HG03159 (cell line): ENCODE results near the gene DCBLD1.
A peak's percentile ranks its signal among the peaks of the same experiment; 100 is the strongest.

Experiments used
- ATAC-seq: cut with Tn5 transposase; IDR thresholded peaks from one replicate; pipeline ENCODE4 v1.9.1; 2021; ENCODE audit warnings: mild to moderate bottlenecking, moderate library complexity; ENCODE audit not compliant: unreplicated experiment

DCBLD1 gene

DNA sequence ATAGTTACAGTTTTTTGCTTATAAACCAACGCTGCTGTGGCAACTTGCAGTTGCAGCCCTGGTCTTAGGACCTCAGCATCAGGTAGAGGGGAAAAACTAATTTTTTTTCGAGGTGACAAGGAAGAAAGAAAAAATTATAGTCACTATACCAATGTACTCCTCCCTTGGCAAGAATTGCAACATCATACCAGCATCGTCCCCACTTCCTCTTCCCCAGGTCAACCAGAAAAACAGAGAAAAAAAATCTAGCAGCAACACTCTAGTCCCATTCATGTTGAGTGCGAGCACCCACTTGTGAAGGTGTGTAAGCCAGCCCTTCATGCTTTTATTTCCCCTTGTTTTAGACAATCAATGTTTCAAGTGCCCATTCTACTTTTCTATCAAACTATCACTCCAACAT, 13.1 kb upstream of the DCBLD1 start:
- no peak for ATAC-seq

DNA sequence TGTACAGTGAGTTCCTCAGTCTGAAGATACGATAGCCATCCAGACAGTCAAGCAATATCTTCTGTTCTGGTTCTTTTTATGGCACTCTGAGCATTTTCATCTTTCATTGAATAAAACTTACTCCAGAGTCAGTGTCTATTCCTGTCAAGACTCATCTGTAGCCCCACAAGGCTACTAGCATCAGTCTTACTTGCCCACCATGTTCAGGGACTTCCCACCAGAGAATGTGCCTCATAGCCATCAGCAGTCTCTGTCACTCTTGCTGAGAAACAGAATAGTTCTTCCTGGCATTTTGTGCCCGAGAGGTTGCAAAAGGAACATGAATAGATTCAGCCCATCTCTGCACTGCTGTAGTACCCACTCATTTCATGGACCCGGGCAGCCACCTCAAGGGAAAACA, 12.7 kb upstream of the DCBLD1 start:
- no peak for ATAC-seq

DNA sequence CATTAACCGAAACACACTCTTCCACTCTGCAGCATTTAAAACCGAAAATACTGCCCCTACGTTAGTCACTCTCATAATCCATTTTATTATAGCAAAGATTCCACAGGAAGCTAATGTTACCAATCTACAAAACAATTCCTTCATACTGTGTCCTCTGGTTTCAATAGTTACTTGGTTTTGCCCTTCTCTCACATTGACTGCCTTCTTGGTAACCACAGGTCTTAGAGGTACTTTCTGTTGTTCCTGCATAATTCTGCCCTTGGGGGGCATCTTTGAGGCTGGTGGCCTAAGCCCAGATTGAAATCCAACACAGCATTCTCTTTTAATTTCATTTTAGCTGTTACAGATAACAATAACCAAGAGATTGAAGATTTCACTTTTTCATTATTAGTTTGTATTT, 9.8 kb upstream of the DCBLD1 start:
- no peak for ATAC-seq

DNA sequence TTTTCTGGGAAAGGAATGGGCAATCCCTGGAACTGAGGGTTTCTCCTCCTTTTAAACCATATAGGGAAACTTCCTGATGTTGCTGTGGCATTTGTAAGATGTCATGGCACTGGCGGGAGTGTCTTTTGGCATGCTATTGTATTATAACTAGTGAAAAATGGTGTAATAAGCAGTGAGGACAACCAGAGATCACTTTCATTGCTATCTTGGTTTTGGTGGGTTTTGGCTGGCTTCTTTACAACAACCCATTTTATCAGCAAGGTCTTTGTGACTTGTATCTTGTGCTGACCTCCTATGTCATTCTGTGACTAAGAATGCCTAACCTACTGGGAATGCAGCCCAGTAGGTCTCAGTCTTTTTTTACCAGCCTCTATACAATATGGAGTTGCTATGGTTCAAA, 9.1 kb upstream of the DCBLD1 start:
- no peak for ATAC-seq

DNA sequence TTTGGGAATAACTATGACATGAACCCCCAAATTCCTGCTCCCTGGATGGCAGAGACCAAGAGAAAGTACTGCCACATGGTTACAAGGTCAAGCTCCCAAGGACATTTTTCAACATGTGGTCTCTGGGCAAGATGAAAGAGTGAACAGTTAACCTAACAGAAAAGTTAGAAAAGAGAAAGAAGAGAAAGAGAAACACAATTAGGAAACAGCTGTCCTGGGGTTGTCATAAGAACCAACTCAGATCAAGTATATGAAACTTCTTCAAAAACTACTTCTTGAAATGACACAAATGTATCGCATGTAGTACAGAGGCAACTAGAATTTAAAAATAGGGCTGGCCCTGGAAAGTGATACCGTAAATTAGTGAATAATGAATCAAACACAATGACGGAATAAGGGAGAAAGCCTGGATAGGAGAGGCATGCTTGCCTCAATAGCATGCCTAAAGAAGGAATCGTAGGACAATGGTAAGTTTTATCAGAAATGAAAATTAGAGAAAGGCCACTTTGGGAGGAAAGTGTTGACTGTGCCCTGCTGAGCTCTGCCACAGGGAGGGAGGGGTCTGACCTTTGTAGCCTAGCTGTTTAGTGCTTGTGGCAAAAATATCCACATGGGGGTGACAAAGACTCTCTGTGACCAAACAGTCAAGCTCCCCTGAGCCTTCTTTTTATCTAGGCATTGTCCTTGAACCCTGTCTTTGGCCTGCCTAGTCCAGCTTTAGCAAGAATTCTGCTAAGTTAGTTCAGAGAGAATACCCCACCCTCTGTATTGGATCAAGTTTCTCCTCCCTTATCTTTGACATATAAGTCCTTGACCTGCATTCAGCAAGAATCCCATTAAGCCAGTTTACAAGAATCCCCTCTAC, 4.3 kb upstream of the DCBLD1 start:
- peak; percentile 41 for ATAC-seq

DNA sequence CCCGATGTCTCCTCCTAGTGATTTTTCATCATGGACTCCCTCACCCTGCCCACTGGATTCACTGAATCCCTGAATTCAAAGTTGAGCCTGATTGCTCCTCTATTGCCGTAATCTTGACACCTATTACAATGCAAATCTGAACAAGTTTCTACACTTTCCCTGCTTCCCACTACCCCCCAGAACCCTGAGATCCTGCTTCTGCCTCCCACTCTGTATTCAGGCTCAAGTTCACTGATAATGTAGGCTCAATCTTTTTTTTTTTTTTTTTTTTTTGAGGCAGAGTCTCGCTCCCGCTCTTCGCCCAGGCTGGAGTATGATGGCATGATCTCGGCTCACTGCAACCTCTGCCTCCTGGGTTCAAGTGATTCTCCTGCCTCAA, 3.6 kb upstream of the DCBLD1 start:
- no peak for ATAC-seq

DNA sequence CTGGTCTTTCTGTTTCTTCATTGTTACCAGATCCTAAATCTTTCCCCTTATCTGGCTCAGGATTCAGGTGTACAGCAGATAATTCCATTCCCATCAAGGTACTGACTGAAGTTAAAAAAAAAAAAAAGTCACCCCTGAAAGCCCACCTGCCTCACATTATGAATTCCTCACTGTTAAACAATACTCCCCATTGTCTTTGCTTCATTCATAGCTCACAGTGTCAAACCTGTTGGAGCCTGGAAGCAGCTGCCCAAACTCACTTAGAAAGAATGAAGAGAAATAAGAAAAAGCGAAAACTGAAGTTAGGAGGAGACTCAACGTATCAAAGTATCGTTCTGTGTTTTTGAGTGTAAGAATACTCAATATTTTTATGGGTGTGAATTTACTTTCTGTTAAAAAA, 1.8 kb upstream of the DCBLD1 start:
- ATAC-seq, result no peak

DNA sequence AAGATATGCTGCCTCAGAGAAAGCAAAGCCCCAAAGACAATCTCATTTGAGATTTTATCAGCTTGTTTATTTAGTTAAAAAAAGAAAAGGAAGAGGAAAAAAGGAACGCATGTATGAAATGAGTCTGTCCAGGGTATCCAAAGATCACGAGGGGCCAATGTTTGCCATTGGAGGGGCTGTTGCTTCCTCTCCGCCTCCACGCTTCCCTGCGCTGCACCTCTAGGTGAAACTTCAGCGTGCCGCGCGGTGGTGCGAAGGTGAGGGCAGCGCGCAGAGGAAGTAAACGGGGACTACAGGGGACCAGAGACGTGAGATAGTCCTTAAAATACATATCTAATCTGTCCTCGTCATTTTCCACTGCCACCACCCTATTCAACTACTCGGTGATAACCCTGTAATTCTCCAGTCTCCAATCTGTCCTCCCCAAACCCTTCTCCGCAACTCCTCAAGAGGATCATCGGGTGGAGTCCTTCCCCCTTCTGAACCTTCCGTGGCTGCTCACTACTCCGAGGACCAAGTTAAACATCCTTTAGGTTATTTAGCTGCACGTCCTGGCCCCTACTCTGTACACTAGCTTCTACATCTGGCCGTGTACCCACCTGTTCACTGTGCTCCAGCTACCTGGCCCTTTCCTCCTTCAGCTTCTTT, 1.1 kb upstream of the DCBLD1 start:
- no peak for ATAC-seq

DNA sequence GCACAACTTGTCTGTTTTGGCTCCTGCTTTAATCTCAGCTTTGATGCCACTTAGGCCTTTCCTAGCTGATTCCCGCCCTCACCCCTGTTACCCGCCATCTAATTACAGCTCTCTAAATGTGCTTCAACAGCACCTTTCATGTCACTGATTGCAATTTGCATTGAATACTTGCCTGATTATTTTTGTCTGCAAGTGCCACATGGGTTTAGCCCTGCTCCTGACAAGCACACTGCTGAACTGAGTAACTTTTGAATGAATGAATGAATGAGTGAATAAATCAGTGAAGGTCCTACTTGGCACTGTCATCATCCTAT, 591 bp upstream of the DCBLD1 start:
- peak; percentile 0 for ATAC-seq

DNA sequence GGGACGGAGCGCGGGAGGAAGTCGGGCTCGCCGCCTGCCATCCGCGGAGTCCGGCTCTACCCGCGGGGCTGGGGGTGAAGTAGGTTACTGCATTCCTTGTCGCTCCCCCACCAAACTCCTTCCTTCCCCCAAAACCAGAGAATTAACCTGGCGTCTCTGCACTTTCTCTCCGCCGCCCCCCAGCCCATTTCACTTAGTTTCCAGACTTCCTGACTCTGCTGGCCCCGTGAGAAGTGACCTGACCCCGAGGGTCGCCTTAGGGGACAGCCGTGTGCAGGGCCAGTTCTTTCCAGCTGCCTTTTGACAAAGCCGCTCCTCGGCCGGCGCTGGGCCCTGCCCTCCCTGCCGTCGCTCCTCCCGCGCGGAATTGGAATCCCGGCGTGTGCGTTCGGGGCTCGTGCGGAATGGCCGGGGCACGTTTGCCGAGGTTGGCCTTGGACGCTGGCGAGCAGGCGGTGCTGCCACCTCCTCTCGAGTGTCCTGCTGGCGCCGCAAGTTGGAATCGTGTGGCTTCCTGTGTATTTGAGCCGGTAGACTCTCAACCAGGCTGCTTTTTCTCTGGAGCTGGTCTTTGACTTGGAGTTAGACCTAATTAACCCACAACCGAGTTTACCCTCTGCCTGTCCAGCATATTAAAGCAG, 650 bp downstream of the DCBLD1 start:
- peak; percentile 10 for ATAC-seq

DNA sequence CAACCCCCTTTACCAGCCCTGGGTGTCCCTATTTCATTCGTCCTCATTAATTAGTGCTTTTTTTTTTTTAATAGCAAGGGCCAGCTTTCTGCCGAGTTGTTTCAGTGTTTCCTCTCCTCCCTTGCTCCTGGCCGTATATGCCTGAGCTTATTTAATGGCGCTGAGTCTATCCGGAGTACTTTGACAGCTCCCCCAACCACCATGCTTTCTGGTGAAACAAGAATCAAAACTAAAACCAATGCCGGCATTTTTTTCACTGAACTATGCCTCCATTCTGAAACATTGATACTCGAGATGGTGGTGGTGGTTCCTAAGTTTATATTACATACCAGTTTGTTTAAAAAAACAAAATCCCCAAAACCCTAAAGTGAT, 1.2 kb downstream of the DCBLD1 start:
- ATAC-seq, result peak; percentile 12

DNA sequence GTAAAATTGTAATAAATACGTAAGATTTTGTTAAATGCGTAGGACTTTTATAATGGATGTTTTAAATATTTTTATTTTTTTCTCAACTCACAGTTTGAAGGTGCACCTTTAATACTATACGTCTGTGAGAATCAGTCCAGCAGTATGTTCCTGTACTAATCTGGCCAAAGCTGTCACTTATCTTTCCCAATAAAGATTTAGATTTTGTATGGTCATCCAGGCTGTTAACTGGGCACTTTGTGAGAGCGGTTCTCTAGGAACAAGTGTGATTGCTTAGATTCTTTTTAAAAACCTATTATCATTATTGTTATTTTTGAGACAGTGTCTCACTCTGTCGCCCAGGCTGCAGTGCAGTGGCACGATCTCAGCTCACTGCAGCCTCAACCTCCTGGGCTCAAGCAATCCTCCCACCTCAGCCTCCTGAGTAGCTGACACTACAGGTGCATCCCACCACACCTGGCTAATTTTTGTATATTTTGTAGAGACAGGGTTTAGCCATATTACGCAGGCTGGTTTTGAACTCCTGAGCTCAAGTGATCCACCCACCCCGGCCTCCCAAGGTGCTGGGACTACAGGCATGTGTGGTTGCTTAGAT, 1.7 kb downstream of the DCBLD1 start:
- ATAC-seq, result no peak

DNA sequence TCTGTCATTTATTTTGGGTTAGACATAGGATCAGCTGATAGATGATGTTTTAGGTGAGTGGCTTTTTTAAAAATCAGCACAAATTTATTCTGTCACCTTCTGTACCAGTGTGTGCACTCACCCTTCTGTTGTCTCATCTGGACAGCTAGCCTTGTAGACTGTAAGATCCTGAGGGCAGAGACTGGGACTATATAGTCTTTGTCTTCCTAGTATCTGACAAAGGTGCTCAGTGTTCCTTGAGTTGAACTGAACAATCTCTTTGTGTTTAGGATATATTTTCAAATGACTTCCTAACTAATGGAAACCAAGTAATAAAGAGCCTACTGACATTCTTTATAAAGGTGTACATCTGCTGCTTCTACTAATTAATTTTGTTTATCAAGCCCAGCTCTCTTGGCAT, 3.0 kb downstream of the DCBLD1 start:
- no peak for ATAC-seq

DNA sequence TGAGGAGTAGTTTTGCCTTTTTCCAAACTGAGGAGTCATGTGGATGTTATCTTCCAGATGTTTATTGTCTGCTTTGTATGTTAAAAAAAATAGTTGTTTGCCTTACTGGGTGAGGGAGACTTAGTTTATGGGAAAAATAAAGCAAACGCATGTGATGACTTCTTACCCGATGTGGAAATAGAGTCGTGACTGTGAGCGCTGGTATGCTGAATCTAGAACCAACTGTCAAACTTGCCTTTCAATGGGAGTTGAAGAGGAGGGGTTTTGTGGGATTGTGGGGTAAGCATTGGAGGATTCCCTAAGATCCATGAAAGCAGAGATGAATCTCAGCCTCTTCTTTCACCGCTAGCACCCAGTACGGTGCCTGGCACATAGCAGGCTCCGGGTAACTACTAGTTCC, 5.3 kb downstream of the DCBLD1 start:
- ATAC-seq, result no peak

DNA sequence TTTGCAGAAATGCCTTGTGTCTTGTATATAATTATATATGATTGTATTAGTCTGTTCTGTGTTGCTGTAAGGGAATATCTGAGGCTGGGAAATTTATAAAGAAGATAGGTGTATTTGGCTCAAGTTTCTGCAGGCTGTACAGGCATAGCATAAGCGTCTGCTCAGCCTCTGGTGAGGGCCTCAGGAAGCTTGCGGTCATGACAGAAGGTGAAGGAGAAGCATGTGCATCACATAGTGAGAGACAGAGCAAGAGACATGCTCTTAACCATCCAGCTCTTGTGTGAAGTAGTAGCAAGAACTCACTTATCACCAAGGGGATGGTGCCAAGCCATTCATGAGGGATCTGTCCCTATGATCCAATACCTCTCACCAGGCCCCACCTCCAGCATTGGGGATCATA, 6.5 kb downstream of the DCBLD1 start:
- ATAC-seq, result no peak

DNA sequence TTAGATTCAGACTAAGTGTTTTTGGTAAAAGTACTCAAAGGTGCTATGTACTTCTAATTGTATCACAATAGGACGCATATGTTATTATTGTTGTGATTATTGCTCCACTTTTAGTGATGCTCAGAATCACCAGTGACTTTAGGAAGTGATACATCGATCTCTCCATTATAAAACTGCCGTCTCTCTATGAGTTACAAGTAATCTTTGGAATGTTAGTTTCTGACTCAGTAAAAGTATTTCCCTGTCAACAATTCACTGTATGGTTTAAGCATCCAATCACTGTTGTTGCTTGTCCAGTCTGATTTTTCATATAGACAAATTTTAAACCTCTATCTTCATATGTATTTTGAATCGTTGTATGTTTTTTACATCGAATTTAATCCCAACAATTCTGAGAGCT, 9.4 kb downstream of the DCBLD1 start:
- no peak for ATAC-seq

DNA sequence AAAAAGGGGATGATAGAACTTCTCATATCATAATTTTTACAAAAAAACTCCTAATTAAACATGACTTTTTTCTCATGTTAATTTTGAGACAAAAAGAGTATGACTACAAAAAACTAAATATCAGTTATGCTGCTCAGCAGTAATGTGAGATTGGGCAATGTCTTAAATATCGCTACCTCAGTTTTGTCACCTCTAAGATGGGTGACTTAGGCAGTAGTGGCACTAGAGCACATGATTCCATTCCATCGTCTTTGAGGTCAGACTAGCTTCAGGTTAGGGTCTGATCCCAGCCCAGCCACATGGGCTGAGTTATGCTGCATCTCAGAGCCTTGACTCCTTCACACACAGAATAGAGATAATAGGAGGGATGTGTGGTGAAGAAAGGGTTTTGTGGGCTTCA, 11.0 kb downstream of the DCBLD1 start:
- ATAC-seq, result no peak

DNA sequence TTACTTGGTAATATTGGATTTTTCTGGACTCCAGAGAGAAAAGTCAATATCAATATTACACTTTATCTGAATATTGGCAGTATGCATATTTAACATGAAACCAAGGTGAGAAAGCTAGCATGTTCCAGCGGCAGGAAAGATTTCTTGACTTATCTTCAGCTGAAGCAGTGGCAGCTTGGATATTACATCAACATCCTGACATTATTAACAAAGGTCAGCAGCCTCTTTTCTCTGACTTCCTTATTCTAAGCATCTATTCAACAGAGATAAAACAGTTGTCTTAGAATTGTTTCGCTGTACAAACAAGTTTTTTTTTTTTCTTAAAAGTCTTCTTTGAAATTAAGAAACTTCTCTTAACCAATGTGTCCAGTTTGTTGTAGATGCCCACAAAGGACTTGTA, 11.8 kb downstream of the DCBLD1 start:
- no peak for ATAC-seq

DNA sequence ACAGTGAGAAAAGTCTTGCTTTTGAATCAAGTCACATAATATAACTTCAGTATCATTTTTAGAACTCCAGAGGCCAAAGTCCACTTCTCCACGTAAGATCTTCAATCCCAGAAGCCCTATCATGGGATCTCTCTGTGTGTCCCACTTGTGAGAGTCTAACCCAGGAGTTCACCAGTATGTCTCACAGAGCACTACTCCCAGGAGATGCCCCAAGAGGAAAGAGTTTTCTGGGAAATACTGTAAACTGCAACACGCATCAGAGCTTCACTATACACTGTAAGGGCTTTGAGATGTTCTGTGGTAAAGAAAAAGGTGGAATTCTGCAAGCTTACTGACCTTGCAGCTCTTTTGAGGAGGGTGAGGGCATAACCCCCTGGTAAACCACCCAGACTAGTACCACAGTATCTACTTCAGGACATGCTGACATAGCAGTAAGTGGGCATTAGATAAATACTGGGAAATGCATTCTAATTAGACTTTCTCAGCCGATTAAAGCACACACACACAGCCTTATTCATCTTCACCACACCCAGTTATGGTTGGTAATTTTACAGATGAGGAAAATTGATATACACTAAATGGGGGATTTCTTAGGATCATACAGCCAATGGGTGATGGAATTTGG, 12.3 kb downstream of the DCBLD1 start:
- ATAC-seq, result no peak

DNA sequence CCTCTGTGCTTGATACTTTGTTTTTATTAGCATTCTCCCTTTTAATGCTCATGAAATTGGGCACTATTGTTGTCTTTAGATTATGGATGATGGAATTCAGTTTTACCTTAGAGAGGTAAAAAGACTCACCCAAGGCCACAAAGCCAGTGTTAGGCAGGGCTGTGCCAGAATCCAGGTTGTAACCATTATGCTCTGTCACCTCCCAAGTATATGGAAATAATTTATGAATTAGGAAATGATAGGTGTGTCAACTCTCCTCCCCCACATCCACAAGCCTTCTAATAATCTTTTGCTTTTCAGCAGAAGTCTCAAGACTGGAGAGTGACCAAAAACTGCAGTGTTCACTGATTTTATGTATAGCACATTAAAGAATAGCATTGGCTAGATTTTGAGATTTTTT, 13.0 kb downstream of the DCBLD1 start:
- no peak for ATAC-seq

DNA sequence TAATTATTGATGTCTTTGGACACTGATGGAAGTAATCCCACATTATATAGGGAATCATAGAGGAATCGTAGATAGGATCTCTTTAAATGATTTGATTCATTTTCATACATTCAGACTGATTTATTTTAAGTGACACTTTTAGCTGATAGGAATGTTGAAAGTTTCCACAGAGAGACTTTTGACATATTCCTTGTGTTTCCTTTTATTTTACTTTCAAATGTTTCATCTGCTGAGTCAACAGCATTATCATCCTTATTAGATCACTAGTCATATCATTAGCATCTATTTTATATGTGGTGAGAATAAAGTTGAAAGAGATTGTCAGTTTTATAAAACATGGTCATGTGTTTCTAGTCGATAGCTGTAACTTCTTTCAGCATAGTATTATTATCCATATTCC, 13.4 kb downstream of the DCBLD1 start:
- no peak for ATAC-seq
